HepG2 (cell line): ENCODE measurements around the gene KIF3C. TPM values are rescaled to one million over a fixed set of nuclear protein-coding genes. Genes with fewer than 3 reads are reported as not detected.

Experiments
- ARNT2 ChIP-seq: sonication (generic); formaldehyde crosslinking; IDR thresholded peaks from 2 replicates; pipeline ENCODE4 v1.8.0; 2022; ENCODE audit warnings: mild to moderate bottlenecking, low read depth, missing genetic modification reagents, moderate library complexity
- ATF3 ChIP-seq: sonication (generic); formaldehyde crosslinking; IDR thresholded peaks from 2 replicates; pipeline ENCODE4 v1.4.0; 2020; ENCODE audit warnings: missing genetic modification reagents
- ATF4 ChIP-seq, 2 experiments: fragments of 450-650 bp in 1 of 2; sonication (generic) in 1 of 2; formaldehyde crosslinking; IDR thresholded peaks; 2 replicates each; pipeline versions ENCODE4 v1.5.0 to v1.8.0; 2020 to 2022; ENCODE audit warnings: mild to moderate bottlenecking in 1 of 2, missing genetic modification reagents in 1 of 2
- BCL6 ChIP-seq: IDR thresholded peaks from 2 replicates; pipeline ENCODE4 v1.6.1; 2016; ENCODE audit warnings: missing genetic modification reagents, missing compliant biosample characterization
- CREB1 ChIP-seq, 2 experiments: fragments of 450-650 bp in 1 of 2; IDR thresholded peaks; 2 replicates each; pipeline ENCODE4 v1.6.1; 2016 to 2017; ENCODE audit warnings: control low read depth in 1 of 2, mild to moderate bottlenecking in 1 of 2, missing compliant biosample characterization in 1 of 2, missing genetic modification characterization in 1 of 2
- DZIP1 ChIP-seq: sonication (generic); formaldehyde crosslinking; IDR thresholded peaks from 2 replicates; pipeline ENCODE4 v1.5.0; 2020; ENCODE audit warnings: mild to moderate bottlenecking, missing genetic modification reagents
- EED ChIP-seq: sonication (generic); formaldehyde crosslinking; IDR thresholded peaks from 2 replicates; pipeline ENCODE4 v1.5.0; 2020; ENCODE audit warnings: mild to moderate bottlenecking, missing genetic modification reagents
- GATAD2A ChIP-seq: IDR thresholded peaks from 2 replicates; pipeline ENCODE4 v1.6.1; 2016
- GZF1 ChIP-seq: sonication (generic); formaldehyde crosslinking; IDR thresholded peaks from 2 replicates; pipeline ENCODE4 v1.5.1; 2020; ENCODE audit warnings: mild to moderate bottlenecking, missing genetic modification reagents
- HNF4A ChIP-seq: sonication (generic); formaldehyde crosslinking; IDR thresholded peaks from 2 replicates; pipeline ENCODE4 v1.4.0; 2020; ENCODE audit warnings: missing genetic modification reagents
- IRF9 ChIP-seq: sonication (generic); formaldehyde crosslinking; IDR thresholded peaks from 2 replicates; pipeline ENCODE4 v1.8.0; 2022; ENCODE audit warnings: missing genetic modification reagents, mild to moderate bottlenecking, borderline replicate concordance
- STAT6 ChIP-seq: sonication (generic); formaldehyde crosslinking; IDR thresholded peaks from 2 replicates; pipeline ENCODE4 v1.4.0; 2020; ENCODE audit warnings: missing genetic modification reagents, mild to moderate bottlenecking, borderline replicate concordance
- TEAD2 ChIP-seq: sonication (generic); formaldehyde crosslinking; IDR thresholded peaks from 2 replicates; pipeline ENCODE4 v1.9.0; 2021; ENCODE audit warnings: missing genetic modification reagents
- ZGPAT ChIP-seq: IDR thresholded peaks from 2 replicates; pipeline ENCODE4 v1.6.1; 2016; ENCODE audit warnings: mild to moderate bottlenecking
- ZNF205 ChIP-seq: IDR thresholded peaks from 2 replicates; pipeline ENCODE4 v1.6.1; 2018; ENCODE audit warnings: missing biosample characterization, missing genetic modification reagents
- ZNF772 ChIP-seq: sonication (generic); formaldehyde crosslinking; IDR thresholded peaks from 2 replicates; pipeline ENCODE4 v1.5.0; 2020; ENCODE audit warnings: mild to moderate bottlenecking, missing genetic modification reagents
- polyA plus RNA-seq, 8 experiments: library from polyadenylated mRNA; depleted of rRNA in 3 of 8; stranded (reverse) in 7 of 8; unstranded in 1 of 8; fragments of >200 nt; fragmentation: Illumina TruSeq in 4 of 8; extraction: Trizol in 4 of 8; gene quantifications; 2 replicates each; pipeline versions ENCODE4 v1.2.1 to v1.2.3, GENCODE V29; 2011 to 2016; ENCODE audit warnings: low read depth in 4 of 8, missing spikeins in 1 of 8, mixed read lengths in 1 of 8; ENCODE audit not compliant: insufficient read depth in 1 of 8
- total RNA-seq, 5 experiments: library from RNA; depleted of rRNA; stranded (reverse); fragments of >200 nt; fragmentation: Illumina TruSeq; extraction: Trizol; gene quantifications; 2 replicates each; pipeline ENCODE4 v1.2.3, GENCODE V29; 2016; ENCODE audit warnings: low read depth in 1 of 5

The KIF3C gene
- total and polyA plus RNA-seq, 2 of the 13 experiments (the other 11 are each of a cell fraction or from before 2014, with no cell fraction given), result 3.6 to 4.9 TPM

- 0 out of 2 replicates have a peak, but pooled peaks have one; percentile 10 for TF ChIP-seq STAT6 (CRISPR knock-in tag)
- peak in 1 of 2 experiments; percentile 96; a peak in 2 of 4 replicates for TF ChIP-seq ATF4 (CRISPR knock-in tag; IDR thresholded peaks at IDR 0.05)
- peak; percentile 36; the same call in 1 of the 2 replicates for TF ChIP-seq ZGPAT (CRISPR knock-in tag)
- no peak for TF ChIP-seq EED (CRISPR knock-in tag)
- TF ChIP-seq GZF1 (CRISPR knock-in tag), result peak; percentile 28; the same call in 1 of the 2 replicates
- no peak for TF ChIP-seq ARNT2 (CRISPR knock-in tag)
- no peak for TF ChIP-seq TEAD2 (CRISPR knock-in tag)
- TF ChIP-seq ATF3 (CRISPR knock-in tag), result peak; percentile 91
- TF ChIP-seq IRF9 (CRISPR knock-in tag), result no peak
- TF ChIP-seq GATAD2A (CRISPR knock-in tag), result peak; percentile 83
- peak; percentile 24; the same call in 1 of the 2 replicates for TF ChIP-seq HNF4A (CRISPR knock-in tag)
- TF ChIP-seq CREB1 (IDR thresholded peaks at IDR 0.05), result peak; percentile 31; the same call in 1 of the 2 replicates
- peak; percentile 82 for TF ChIP-seq CREB1 (CRISPR knock-in tag; IDR thresholded peaks at IDR 0.05)
- no peak for TF ChIP-seq DZIP1
- TF ChIP-seq ZNF205 (CRISPR knock-in tag), result 0 out of 2 replicates have a peak, but pooled peaks have one; percentile 25
- TF ChIP-seq ZNF772 (CRISPR knock-in tag), result no peak
- peak; percentile 53; the same call in 1 of the 2 replicates for TF ChIP-seq BCL6 (CRISPR knock-in tag)
Measured at GRCh38 chr2:25879133-25879730, 103.1 kb downstream of the KIF3C start (continued).
